HEK293 (cell line): ENCODE data around the gene AAK1.

Source experiments
- CTCF ChIP-seq: fragments of 450-650 bp; formaldehyde crosslinking; IDR thresholded peaks from 2 replicates; pipeline ENCODE4 v1.5.1; 2016; ENCODE audit warnings: missing biosample characterization, missing genetic modification characterization
- GLI2 ChIP-seq: fragments of 450-650 bp; formaldehyde crosslinking; IDR thresholded peaks from 2 replicates; pipeline ENCODE4; 2017; ENCODE audit warnings: missing biosample characterization, missing genetic modification characterization, low read depth, borderline replicate concordance
- HIC1 ChIP-seq: fragments of 450-650 bp; formaldehyde crosslinking; IDR thresholded peaks from 2 replicates; pipeline ENCODE4 v1.5.1; 2016; ENCODE audit warnings: missing biosample characterization, missing genetic modification characterization
- HOXC10 ChIP-seq: sonication (generic); formaldehyde crosslinking; IDR thresholded peaks from 2 replicates; pipeline ENCODE4 v1.8.1; 2023; ENCODE audit warnings: mild to moderate bottlenecking, missing genetic modification reagents
- MZF1 ChIP-seq: fragments of 450-650 bp; formaldehyde crosslinking; IDR thresholded peaks from 2 replicates; pipeline ENCODE4 v1.5.1; 2017; ENCODE audit warnings: missing biosample characterization, missing genetic modification characterization, borderline replicate concordance
- OVOL3 ChIP-seq: fragments of 450-650 bp; formaldehyde crosslinking; IDR thresholded peaks from 2 replicates; pipeline ENCODE4 v1.5.1; 2016; ENCODE audit warnings: missing biosample characterization, missing genetic modification characterization
- SCRT2 ChIP-seq: fragments of 450-650 bp; formaldehyde crosslinking; IDR thresholded peaks from 2 replicates; pipeline ENCODE4 v1.5.1; 2016; ENCODE audit warnings: missing biosample characterization, missing genetic modification characterization
- ZBTB1 ChIP-seq: fragments of 450-650 bp; formaldehyde crosslinking; IDR thresholded peaks from 2 replicates; pipeline ENCODE4 v1.5.1; 2016; ENCODE audit warnings: missing biosample characterization, missing genetic modification characterization
- ZBTB44 ChIP-seq: fragments of 450-650 bp; IDR thresholded peaks from 2 replicates; pipeline ENCODE4 v1.5.1; 2018; ENCODE audit warnings: missing biosample characterization, mild to moderate bottlenecking, missing genetic modification characterization
- ZNF140 ChIP-seq: fragments of 450-650 bp; formaldehyde crosslinking; IDR thresholded peaks from 2 replicates; pipeline ENCODE4 v1.5.1; 2016; ENCODE audit warnings: missing biosample characterization, missing genetic modification characterization
- ZNF148 ChIP-seq: fragments of 450-650 bp; formaldehyde crosslinking; IDR thresholded peaks from 2 replicates; pipeline ENCODE4 v1.5.0; 2017; ENCODE audit warnings: missing biosample characterization, missing genetic modification characterization, borderline replicate concordance
- ZNF184 ChIP-seq: fragments of 450-650 bp; IDR thresholded peaks from 2 replicates; pipeline ENCODE4 v1.5.1; 2018; ENCODE audit warnings: missing biosample characterization, mild to moderate bottlenecking, missing genetic modification characterization
- ZNF214 ChIP-seq: fragments of 450-650 bp; formaldehyde crosslinking; IDR thresholded peaks from 2 replicates; pipeline ENCODE4 v1.5.1; 2017; ENCODE audit warnings: missing biosample characterization, mild to moderate bottlenecking, missing genetic modification characterization, borderline replicate concordance
- ZNF324 ChIP-seq: fragments of 450-650 bp; formaldehyde crosslinking; IDR thresholded peaks from 2 replicates; pipeline ENCODE4 v1.5.1; 2016; ENCODE audit warnings: missing biosample characterization, missing genetic modification characterization
- ZNF341 ChIP-seq: fragments of 450-650 bp; formaldehyde crosslinking; IDR thresholded peaks from 2 replicates; pipeline ENCODE4; 2016; ENCODE audit warnings: low read depth, missing biosample characterization, missing genetic modification characterization
- ZNF426 ChIP-seq: fragments of 450-650 bp; formaldehyde crosslinking; IDR thresholded peaks from 2 replicates; pipeline ENCODE4 v1.5.1; 2017; ENCODE audit warnings: missing biosample characterization, missing genetic modification characterization, mild to moderate bottlenecking, inconsistent platforms, moderate library complexity
- ZNF449 ChIP-seq: fragments of 450-650 bp; formaldehyde crosslinking; IDR thresholded peaks from 2 replicates; pipeline ENCODE4 v1.5.1; 2017; ENCODE audit warnings: missing biosample characterization, mild to moderate bottlenecking, missing genetic modification characterization, moderate library complexity
- ZNF473 ChIP-seq: fragments of 450-650 bp; formaldehyde crosslinking; IDR thresholded peaks from 2 replicates; pipeline ENCODE4 v1.5.1; 2017; ENCODE audit warnings: missing biosample characterization, missing genetic modification characterization
- ZNF518A ChIP-seq: fragments of 450-650 bp; formaldehyde crosslinking; conservative IDR thresholded peaks from 2 replicates; pipeline ENCODE4 v1.5.1; 2016; ENCODE audit warnings: low read depth, missing biosample characterization, missing genetic modification characterization
- ZNF521 ChIP-seq: fragments of 450-650 bp; formaldehyde crosslinking; IDR thresholded peaks from 2 replicates; pipeline ENCODE4 v1.5.1; 2017; ENCODE audit warnings: missing biosample characterization, mild to moderate bottlenecking, missing genetic modification characterization
- ZNF555 ChIP-seq: fragments of 450-650 bp; formaldehyde crosslinking; conservative IDR thresholded peaks from 2 replicates; pipeline ENCODE4 v1.5.1; 2017; ENCODE audit warnings: missing biosample characterization, mild to moderate bottlenecking, missing genetic modification characterization, inconsistent platforms
- ZNF843 ChIP-seq: fragments of 450-650 bp; formaldehyde crosslinking; IDR thresholded peaks from 2 replicates; pipeline ENCODE4 v1.5.1; 2016; ENCODE audit warnings: missing biosample characterization, missing genetic modification characterization

AAK1 gene

GRCh38 chr2:69643602-69644505, at the start of gene AAK1 (continued):
- TF ChIP-seq ZBTB44 (tag by site-specific recombination) (no peak), ZNF214 (no peak), ZNF148 (tag by site-specific recombination) (no peak), ZNF521 (tag by site-specific recombination) (no peak), ZNF518A (peak; percentile 69), ZNF184 (tag by site-specific recombination) (no peak), ZNF324 (tag by site-specific recombination) (0 out of 2 replicates have a peak, but pooled peaks have one; percentile 38), MZF1 (tag by site-specific recombination) (no peak), GLI2 (tag by site-specific recombination) (no peak), HOXC10 (no peak), HIC1 (tag by site-specific recombination) (no peak), ZNF843 (tag by site-specific recombination) (no peak), ZNF555 (tag by site-specific recombination) (no peak), SCRT2 (tag by site-specific recombination) (peak; percentile 91), ZNF426 (no peak), ZBTB1 (tag by site-specific recombination) (no peak), ZNF341 (peak; percentile 60; the same call in 1 of the 2 replicates), CTCF (tag by site-specific recombination) (no peak), ZNF140 (tag by site-specific recombination) (no peak), ZNF473 (no peak), ZNF449 (tag by site-specific recombination) (no peak), OVOL3 (tag by site-specific recombination) (no peak)
